CD4-positive, alpha-beta memory T cell (primary cell): ENCODE measurements around the gene LRRTM3. TPM values are rescaled to one million over a fixed set of nuclear protein-coding genes. Genes with fewer than 3 reads are reported as not detected.

Experiments
- CTCF ChIA-PET: fragments of 350-600 bp; sonication (Branson Sonifier 250); formaldehyde crosslinking; loops from one replicate; lab custom pipeline; 2021; ENCODE audit warnings: inconsistent platforms; ENCODE audit not compliant: partially characterized antibody; lab: Charles Lee
- POLR2A ChIA-PET: fragments of 350-600 bp; sonication (Branson Sonifier 250); formaldehyde crosslinking; loops from one replicate; lab custom pipeline; 2021; ENCODE audit not compliant: partially characterized antibody; lab: Charles Lee
- DNase-seq, 5 donors: peaks; one replicate each; pipeline versions ENCODE4 v3.0.0 to v3.0.0-alpha.2; 2020 to 2022; ENCODE audit warnings: mixed read lengths in 1 of 5
- H3K27ac ChIP-seq: one replicate; pipeline ENCODE4 v1.7.0; 2013; ENCODE audit warnings: low read depth, low read length
- H3K27me3 ChIP-seq: 2 replicates; pipeline ENCODE4 v1.7.0; 2013; ENCODE audit warnings: mild to moderate bottlenecking, low read length, moderate library complexity; ENCODE audit not compliant: insufficient read depth
- H3K36me3 ChIP-seq: 2 replicates; pipeline ENCODE4 v1.7.0; 2013; ENCODE audit warnings: mild to moderate bottlenecking, low read length, moderate library complexity; ENCODE audit not compliant: insufficient read depth
- H3K4me1 ChIP-seq: 2 replicates; pipeline ENCODE4 v1.7.0; 2013; ENCODE audit warnings: mild to moderate bottlenecking, low read length, moderate library complexity; ENCODE audit not compliant: insufficient read depth
- H3K4me3 ChIP-seq, 2 donors: one replicate each; pipeline ENCODE4 v1.7.0; 2013; ENCODE audit warnings: low read length in 2 of 2, mild to moderate bottlenecking in 1 of 2
- H3K9me3 ChIP-seq, 2 donors: one replicate each; pipeline ENCODE4 v1.7.0; 2013; ENCODE audit warnings: low read length in 2 of 2, control low read depth in 1 of 2; ENCODE audit not compliant: control insufficient read depth in 1 of 2
- H3K27ac Mint-ChIP-seq, 7 donors: one replicate each; pipeline ENCODE4 v1.8.0; 2020 to 2021; ENCODE audit warnings: mixed read lengths in 7 of 7, mild to moderate bottlenecking in 6 of 7, inconsistent platforms in 3 of 7, moderate library complexity in 3 of 7
- H3K27me3 Mint-ChIP-seq, 2 donors: one replicate each; pipeline ENCODE4 v1.8.0; 2020 to 2021; ENCODE audit warnings: mixed read lengths in 2 of 2
- H3K36me3 Mint-ChIP-seq, 2 donors: one replicate each; pipeline ENCODE4 v1.8.0; 2020 to 2021; ENCODE audit warnings: mixed read lengths in 2 of 2, inconsistent platforms in 1 of 2, mild to moderate bottlenecking in 1 of 2
- H3K4me1 Mint-ChIP-seq, 4 donors: one replicate each; pipeline ENCODE4 v1.8.0; 2020 to 2021; ENCODE audit warnings: mixed read lengths in 4 of 4, mild to moderate bottlenecking in 1 of 4
- H3K4me3 Mint-ChIP-seq, 8 donors: one replicate each; pipeline ENCODE4 v1.8.0; 2020 to 2021; ENCODE audit warnings: mixed read lengths in 8 of 8, mild to moderate bottlenecking in 7 of 8, moderate library complexity in 6 of 8, inconsistent platforms in 3 of 8
- H3K9me3 Mint-ChIP-seq, 8 donors: one replicate each; pipeline ENCODE4 v1.8.0; 2020 to 2021; ENCODE audit warnings: mixed read lengths in 8 of 8, mild to moderate bottlenecking in 5 of 8, inconsistent platforms in 3 of 8, moderate library complexity in 1 of 8
- intact Hi-C: fragments of 100-400 bp; cut with micrococcal nuclease; formaldehyde crosslinking; loops from one replicate; pipeline ENCODE4 v1.15.1; 2023
- polyA plus RNA-seq, 2 donors: library from polyadenylated mRNA; unstranded; fragments of 300-500 nt; fragmentation: Illumina TruSeq; gene quantifications; one replicate each; pipeline ENCODE4 v1.2.3, GENCODE V29; 2021
- total RNA-seq, 2 experiments: library from RNA; stranded (reverse); gene quantifications; one replicate each; pipeline ENCODE4 v1.2.3, GENCODE V29; 2021

The LRRTM3 gene
- total and polyA plus RNA-seq, 4 experiments from 2014 or later = not detected

DNA sequence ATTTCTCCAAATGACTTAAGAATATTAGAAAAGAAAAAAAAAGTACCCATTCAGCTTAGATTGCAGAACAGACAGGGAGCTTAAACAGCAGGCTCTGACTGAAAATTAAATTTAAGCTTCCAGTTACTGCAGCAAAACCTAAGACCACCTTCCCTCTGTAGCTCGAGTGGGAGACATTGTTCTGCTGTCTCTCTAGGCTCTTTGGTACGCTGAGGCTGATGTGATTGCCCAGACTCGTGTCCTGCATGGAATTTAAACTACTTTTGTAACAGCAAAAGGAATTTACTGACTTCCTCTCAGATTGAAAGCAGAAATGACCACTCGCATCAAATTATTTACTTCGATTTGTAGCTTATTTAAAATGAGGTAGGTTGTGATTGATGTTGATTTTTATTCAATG lies 124.6 kb downstream of the LRRTM3 start:
- intact Hi-C loops = no loop called here
- Histone ChIP-seq H3K4me1 (no peaks in the 10 kb centered on the region), H3K27me3 (no peaks in the 10 kb centered on the region), H3K9me3 (no peaks in the 10 kb centered on the region), H3K36me3 (no peaks in the 10 kb centered on the region), H3K4me3 (no peak overlapping the region), H3K27ac (no peak overlapping the region)
- H3K9me3 Mint-ChIP-seq = no peaks in the 10 kb centered on the region
- DNase-seq = no peak
- no peaks in the 10 kb centered on the region for H3K4me1 Mint-ChIP-seq
- POLR2A ChIA-PET = no interaction called here
- no peak overlapping the region for H3K27ac Mint-ChIP-seq
- peaks cover 0 to 2% of the 10 kb centered on the region in 2 donors for H3K27me3 Mint-ChIP-seq
- CTCF ChIA-PET = no interaction called here
- H3K4me3 Mint-ChIP-seq = no peak overlapping the region
- no peaks in the 10 kb centered on the region for H3K36me3 Mint-ChIP-seq

DNA sequence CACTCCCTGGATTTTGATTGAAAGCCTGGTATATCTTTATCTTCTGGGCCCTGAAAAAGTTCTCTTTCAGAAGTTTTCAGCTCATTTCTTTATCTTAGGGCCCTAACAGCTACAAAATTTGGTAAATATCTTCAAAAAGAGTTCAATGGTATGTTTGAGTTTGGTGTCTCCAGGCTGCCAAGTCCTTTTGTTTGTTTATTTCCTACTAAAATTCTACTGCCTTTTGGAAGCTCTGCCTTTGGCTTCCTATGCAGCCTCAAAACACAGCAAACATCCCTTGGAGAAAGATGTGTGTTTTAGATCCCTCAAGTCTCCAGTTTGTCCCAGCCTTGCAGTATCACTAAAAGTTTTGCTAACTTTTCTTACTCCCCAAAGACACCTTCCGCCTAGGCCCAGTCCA lies 146.8 kb downstream of the LRRTM3 start:
- no peaks in the 10 kb centered on the region for H3K9me3 ChIP-seq
- H3K36me3 ChIP-seq = no peaks in the 10 kb centered on the region
- no peaks in the 10 kb centered on the region for H3K4me1 ChIP-seq
- no peak for DNase-seq
- no peaks in the 10 kb centered on the region for H3K4me1 Mint-ChIP-seq
- no peaks in the 10 kb centered on the region for H3K27me3 ChIP-seq
- no peaks in the 10 kb centered on the region for H3K36me3 Mint-ChIP-seq
- no peak overlapping the region for H3K27ac ChIP-seq
- peaks cover 0 to 3% of the 10 kb centered on the region in 2 donors for H3K27me3 Mint-ChIP-seq
- POLR2A ChIA-PET = no interaction called here
- H3K4me3 ChIP-seq = no peak overlapping the region
- CTCF ChIA-PET = no interaction called here
- H3K4me3 Mint-ChIP-seq = no peak overlapping the region
- H3K27ac Mint-ChIP-seq = no peak overlapping the region
- intact Hi-C loops = no loop called here
- H3K9me3 Mint-ChIP-seq = peaks cover 0 to 5% (median 1%) of the 10 kb centered on the region in 8 donors

- no peak for DNase-seq
- ChIA-PET POLR2A (no interaction called here), CTCF (interaction anchor here (1.1 kb wide), 1 partner anchor 26 kb away, joined by 3 read pairs; no protein-coding TSS in a partner anchor)
- Histone ChIP-seq H3K27me3 (no peaks in the 10 kb centered on the region), H3K27ac (no peak overlapping the region), H3K4me3 (no peak overlapping the region), H3K36me3 (no peaks in the 10 kb centered on the region), H3K4me1 (no peaks in the 10 kb centered on the region), H3K9me3 (no peaks in the 10 kb centered on the region)
- Mint-ChIP-seq H3K9me3 (peaks cover 0 to 5% (median under 1%) of the 10 kb centered on the region in 8 donors), H3K36me3 (no peaks in the 10 kb centered on the region), H3K4me1 (no peaks in the 10 kb centered on the region), H3K4me3 (no peak overlapping the region), H3K27ac (no peak overlapping the region), H3K27me3 (peaks cover 0 to 3% of the 10 kb centered on the region in 2 donors)
- intact Hi-C loops = no loop called here
These were observed 149.7 kb downstream of the LRRTM3 start for GRCh38 chr10:67075491-67075971.

- intact Hi-C loops = no loop called here
- H3K27me3 ChIP-seq = no peaks in the 10 kb centered on the region
- H3K9me3 ChIP-seq = no peaks in the 10 kb centered on the region
- ChIA-PET CTCF (no interaction called here), POLR2A (no interaction called here)
- H3K4me1 ChIP-seq = no peaks in the 10 kb centered on the region
- Mint-ChIP-seq H3K4me3 (no peak overlapping the region), H3K4me1 (no peaks in the 10 kb centered on the region), H3K36me3 (no peaks in the 10 kb centered on the region), H3K27ac (no peak overlapping the region), H3K27me3 (peaks cover 0 to 3% of the 10 kb centered on the region in 2 donors), H3K9me3 (peaks cover 0 to 5% (median under 1%) of the 10 kb centered on the region in 8 donors)
- H3K27ac ChIP-seq = no peak overlapping the region
- no peak for DNase-seq
- H3K4me3 ChIP-seq = no peak overlapping the region
- no peaks in the 10 kb centered on the region for H3K36me3 ChIP-seq
These were observed 150.3 kb downstream of the LRRTM3 start for GRCh38 chr10:67076144-67076543.

- no peak overlapping the region for H3K27ac ChIP-seq
These were observed 151.5 kb downstream of the LRRTM3 start for GRCh38 chr10:67077376-67077775.

DNA sequence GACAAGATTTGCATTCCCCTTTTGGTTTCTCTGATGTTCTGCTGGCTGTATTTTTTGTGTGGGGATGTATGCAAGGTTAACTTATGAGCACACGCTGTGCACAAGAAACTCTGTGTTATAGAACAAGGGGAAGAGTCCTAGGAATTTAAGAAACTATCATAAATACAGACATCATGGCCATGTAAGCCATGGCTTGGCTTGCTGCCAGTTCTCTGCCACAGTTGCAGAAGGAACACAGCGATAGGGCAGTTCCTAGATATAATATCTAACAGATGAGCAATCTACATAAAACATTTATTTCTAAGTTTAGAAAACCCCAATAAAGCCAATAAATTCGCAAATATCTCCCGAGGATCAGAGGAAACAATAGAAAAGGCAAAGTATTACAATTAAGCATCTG lies 153.3 kb downstream of the LRRTM3 start:
- H3K36me3 Mint-ChIP-seq = no peaks in the 10 kb centered on the region
- Histone ChIP-seq H3K27ac (no peak overlapping the region), H3K27me3 (no peaks in the 10 kb centered on the region), H3K4me3 (no peak overlapping the region), H3K4me1 (no peaks in the 10 kb centered on the region), H3K36me3 (no peaks in the 10 kb centered on the region), H3K9me3 (no peaks in the 10 kb centered on the region)
- peaks cover 0 to 3% (median 0%) of the 10 kb centered on the region in 8 donors for H3K9me3 Mint-ChIP-seq
- intact Hi-C loops = no loop called here
- no peak overlapping the region for H3K4me3 Mint-ChIP-seq
- peaks cover 0 to 3% of the 10 kb centered on the region in 2 donors for H3K27me3 Mint-ChIP-seq
- DNase-seq = no peak
- no peak overlapping the region for H3K27ac Mint-ChIP-seq
- H3K4me1 Mint-ChIP-seq = no peaks in the 10 kb centered on the region
- ChIA-PET POLR2A (no interaction called here), CTCF (no interaction called here)

More at GRCh38 chr10:67077376-67077775, 151.5 kb downstream of the LRRTM3 start:
- H3K4me1 ChIP-seq = no peaks in the 10 kb centered on the region
- no peak for DNase-seq
- no peak overlapping the region for H3K27ac Mint-ChIP-seq
- H3K27me3 Mint-ChIP-seq = peaks cover 0 to 3% of the 10 kb centered on the region in 2 donors
- H3K4me3 Mint-ChIP-seq = no peak overlapping the region
- no peaks in the 10 kb centered on the region for H3K27me3 ChIP-seq
- H3K9me3 Mint-ChIP-seq = peaks cover 0 to 5% (median 0%) of the 10 kb centered on the region in 8 donors
- intact Hi-C loops = no loop called here
- H3K4me1 Mint-ChIP-seq = no peaks in the 10 kb centered on the region
- CTCF ChIA-PET = no interaction called here
- H3K9me3 ChIP-seq = no peaks in the 10 kb centered on the region
- H3K4me3 ChIP-seq = no peak overlapping the region
- no peaks in the 10 kb centered on the region for H3K36me3 Mint-ChIP-seq
- no peaks in the 10 kb centered on the region for H3K36me3 ChIP-seq
- POLR2A ChIA-PET = no interaction called here

GRCh38 chr10:67086327-67087134 lies 160.7 kb downstream of the LRRTM3 start:
- H3K27me3 Mint-ChIP-seq = no peaks in the 10 kb centered on the region
- H3K4me1 Mint-ChIP-seq = no peaks in the 10 kb centered on the region
- H3K27me3 ChIP-seq = no peaks in the 10 kb centered on the region
- H3K4me3 Mint-ChIP-seq = no peak overlapping the region
- POLR2A ChIA-PET = no interaction called here
- no peaks in the 10 kb centered on the region for H3K9me3 ChIP-seq
- CTCF ChIA-PET = no interaction called here
- intact Hi-C loops = no loop called here
- no peak overlapping the region for H3K4me3 ChIP-seq
- no peak overlapping the region for H3K27ac Mint-ChIP-seq
- no peak overlapping the region for H3K27ac ChIP-seq
- H3K9me3 Mint-ChIP-seq = no peaks in the 10 kb centered on the region
- H3K4me1 ChIP-seq = no peaks in the 10 kb centered on the region
- no peaks in the 10 kb centered on the region for H3K36me3 ChIP-seq
- no peak for DNase-seq
- no peaks in the 10 kb centered on the region for H3K36me3 Mint-ChIP-seq
